ENCODE data around the gene RIPK4.

Gene RIPK4

GRCh38 chr21:41776778-41777177, 9.9 kb upstream of the RIPK4 start:
- TF ChIP-seq CTCF (IDR thresholded peaks at IDR 0.05; ENCODE audit: control insufficient read depth, extremely low read depth, insufficient read depth), result no peak
- DNase-seq (ENCODE audit: low read depth), result no peak
- H3K4me3 ChIP-seq (ENCODE audit: low read depth, low read length), result no peak overlapping the region

- no peak overlapping the region for H3K4me3 ChIP-seq (ENCODE audit: low read depth, low read length)
- no peak for TF ChIP-seq CTCF (IDR thresholded peaks at IDR 0.05; ENCODE audit: control insufficient read depth, extremely low read depth, insufficient read depth)
- DNase-seq (ENCODE audit: low read depth), result no peak
Measured at GRCh38 chr21:41775149-41775472, 8.3 kb upstream of the RIPK4 start.

- no peak for DNase-seq (ENCODE audit: low read depth)
- TF ChIP-seq CTCF (IDR thresholded peaks at IDR 0.05; ENCODE audit: control insufficient read depth, extremely low read depth, insufficient read depth), result no peak
- H3K4me3 ChIP-seq (ENCODE audit: low read depth, low read length), result no peak overlapping the region
Measured at GRCh38 chr21:41774467-41775148, 7.8 kb upstream of the RIPK4 start.

GRCh38 chr21:41772351-41773080, 5.7 kb upstream of the RIPK4 start:
- no peak for TF ChIP-seq CTCF (IDR thresholded peaks at IDR 0.05; ENCODE audit: control insufficient read depth, extremely low read depth, insufficient read depth)
- DNase-seq (ENCODE audit: low read depth), result no peak
- H3K4me3 ChIP-seq (ENCODE audit: low read depth, low read length), result no peak overlapping the region

- DNase-seq (ENCODE audit: low read depth), result no peak
- no peak for TF ChIP-seq CTCF (IDR thresholded peaks at IDR 0.05; ENCODE audit: control insufficient read depth, extremely low read depth, insufficient read depth)
- H3K4me3 ChIP-seq (ENCODE audit: low read depth, low read length), result no peak overlapping the region
Measured at GRCh38 chr21:41771625-41771945, 4.7 kb upstream of the RIPK4 start.

GRCh38 chr21:41770901-41771624, 4.2 kb upstream of the RIPK4 start:
- TF ChIP-seq CTCF (IDR thresholded peaks at IDR 0.05; ENCODE audit: control insufficient read depth, extremely low read depth, insufficient read depth), result no peak
- DNase-seq (ENCODE audit: low read depth), result no peak
- H3K4me3 ChIP-seq (ENCODE audit: low read depth, low read length), result no peak overlapping the region
